Stomach (tissue), 9 donors: ENCODE measurements around the gene PCBD1. TPM values are rescaled to one million over a fixed set of nuclear protein-coding genes. Genes with fewer than 3 reads are reported as not detected.

Experiments used
- DNase-seq, 2 donors: peaks; one replicate each; pipeline versions ENCODE4 v3.0.0 to v3.0.0-alpha.2; 2013 to 2019
- H3K27ac ChIP-seq, 5 donors: fragments of 200-600 bp in 4 of 5; sonication (generic) in 4 of 5; one replicate each; pipeline ENCODE4 v1.5.1; 2013 to 2019; ENCODE audit warnings: mild to moderate bottlenecking in 1 of 5, moderate library complexity in 1 of 5
- H3K27me3 ChIP-seq, 3 donors: fragments of 200-600 bp; sonication (generic); one replicate each; pipeline ENCODE4 v1.5.1; 2017 to 2019; ENCODE audit warnings: mixed run types in 1 of 3
- H3K36me3 ChIP-seq, 4 donors: fragments of 200-600 bp; sonication (generic); 1 replicate in 3 of 4; 2 replicates in 1 of 4; pipeline ENCODE4 v1.5.1; 2016 to 2019
- H3K4me1 ChIP-seq, 4 donors: fragments of 200-600 bp; sonication (generic); one replicate each; pipeline ENCODE4 v1.5.1; 2016 to 2019
- H3K4me3 ChIP-seq, 4 donors: fragments of 200-600 bp; sonication (generic) in 3 of 4; one replicate each; pipeline ENCODE4 v1.5.1; 2016 to 2019; ENCODE audit warnings: mild to moderate bottlenecking in 1 of 4
- H3K9me3 ChIP-seq, 4 donors: fragments of 200-600 bp; sonication (generic); one replicate each; pipeline ENCODE4 v1.5.1; 2016 to 2019
- EP300 ChIP-seq: sonication (generic); formaldehyde crosslinking; IDR thresholded peaks from one replicate; pipeline ENCODE4 v1.6.1; 2017; ENCODE audit warnings: antibody characterized with exemption
- POLR2A ChIP-seq, 4 donors: fragments of 450-650 bp; IDR thresholded peaks; one replicate each; pipeline ENCODE4 v1.6.1; 2016; ENCODE audit warnings: antibody characterized with exemption in 4 of 4, control low read depth in 2 of 4, mild to moderate bottlenecking in 1 of 4, moderate library complexity in 1 of 4
- POLR2AphosphoS5 ChIP-seq, 3 donors: sonication (generic); formaldehyde crosslinking; IDR thresholded peaks; one replicate each; pipeline ENCODE4 v1.6.1; 2016; ENCODE audit warnings: antibody characterized with exemption in 3 of 3
- WGBS, 5 donors: extraction: QIAGEN DNeasy Blood & Tissue Kit in 3 of 5; methylation state at CpG; one replicate each; pipeline versions ENCODE4 v1.1.5 to v1.1.7; 2013 to 2018; 5-methylcytosine and 5-hydroxymethylcytosine counted together
- intact Hi-C: fragments of 100-400 bp; cut with DNase I; formaldehyde crosslinking; loops from one replicate; pipeline ENCODE4 v1.15.1; 2023; ENCODE audit warnings: low total_unique reads
- polyA plus RNA-seq, 3 donors: library from polyadenylated mRNA; stranded (reverse); fragments of 200-250 nt; gene quantifications; one replicate each; pipeline ENCODE4 v1.2.3, GENCODE V29; 2013
- total RNA-seq, 5 donors: library from RNA; depleted of rRNA; stranded (reverse); fragments of >200 nt; gene quantifications; one replicate each; pipeline versions ENCODE4 v1.1.0 to v1.2.3, GENCODE V29; 2014 to 2016
- TF ChIP-seq, protein P1 (sequence below), 7 experiments: fragments of 450-650 bp in 4 of 7; fragments of 200-600 bp in 3 of 7; sonication (generic) in 3 of 7; IDR thresholded peaks; one replicate each; pipeline ENCODE4 v1.5.1; 2016 to 2019; ENCODE audit warnings: antibody characterized with exemption in 7 of 7, control low read depth in 2 of 7, mild to moderate bottlenecking in 1 of 7
- donor health status: healthy with polysubstance abuse.
- donor health status: Bipolar disorder and iron deficiency.
- donor health status: healthy.

Gene PCBD1
- total and polyA plus RNA-seq, 8 donors = 29.4 to 130 (median 66.1) TPM

DNA sequence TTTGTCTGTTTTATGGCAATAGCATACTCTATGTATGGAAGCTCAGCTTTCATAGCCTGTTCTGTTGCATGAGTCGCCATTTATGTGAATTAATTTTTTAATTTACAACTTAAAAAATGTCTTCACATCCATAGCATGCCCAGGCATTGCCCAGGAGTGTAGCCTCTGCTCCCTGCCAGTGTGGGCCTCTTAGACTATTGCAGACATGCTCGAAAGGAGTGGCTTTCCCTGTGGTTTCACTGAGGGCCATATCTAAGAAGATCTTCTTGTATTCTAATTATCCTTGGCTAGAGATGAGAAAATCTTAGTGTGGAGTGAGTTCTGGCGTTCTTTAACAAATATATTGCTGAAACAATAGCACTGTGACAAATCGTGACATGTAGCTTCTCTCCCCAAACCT, 35.3 kb downstream of the PCBD1 start:
- Histone ChIP-seq H3K4me1 (peaks cover 10 to 34% (median 16%) of the 10 kb centered on the region in 4 donors), H3K4me3 (no peak overlapping the region), H3K27ac (no peak overlapping the region), H3K27me3 (no peaks in the 10 kb centered on the region), H3K36me3 (peaks cover 5 to 79% (median 75%) of the 10 kb centered on the region in 4 donors), H3K9me3 (no peaks in the 10 kb centered on the region)
- DNase-seq = no peak
- TF ChIP-seq POLR2AphosphoS5 (IDR thresholded peaks at IDR 0.05) = no peak
- TF ChIP-seq POLR2A (IDR thresholded peaks at IDR 0.05) = no peak
- TF ChIP-seq, protein P1, sequence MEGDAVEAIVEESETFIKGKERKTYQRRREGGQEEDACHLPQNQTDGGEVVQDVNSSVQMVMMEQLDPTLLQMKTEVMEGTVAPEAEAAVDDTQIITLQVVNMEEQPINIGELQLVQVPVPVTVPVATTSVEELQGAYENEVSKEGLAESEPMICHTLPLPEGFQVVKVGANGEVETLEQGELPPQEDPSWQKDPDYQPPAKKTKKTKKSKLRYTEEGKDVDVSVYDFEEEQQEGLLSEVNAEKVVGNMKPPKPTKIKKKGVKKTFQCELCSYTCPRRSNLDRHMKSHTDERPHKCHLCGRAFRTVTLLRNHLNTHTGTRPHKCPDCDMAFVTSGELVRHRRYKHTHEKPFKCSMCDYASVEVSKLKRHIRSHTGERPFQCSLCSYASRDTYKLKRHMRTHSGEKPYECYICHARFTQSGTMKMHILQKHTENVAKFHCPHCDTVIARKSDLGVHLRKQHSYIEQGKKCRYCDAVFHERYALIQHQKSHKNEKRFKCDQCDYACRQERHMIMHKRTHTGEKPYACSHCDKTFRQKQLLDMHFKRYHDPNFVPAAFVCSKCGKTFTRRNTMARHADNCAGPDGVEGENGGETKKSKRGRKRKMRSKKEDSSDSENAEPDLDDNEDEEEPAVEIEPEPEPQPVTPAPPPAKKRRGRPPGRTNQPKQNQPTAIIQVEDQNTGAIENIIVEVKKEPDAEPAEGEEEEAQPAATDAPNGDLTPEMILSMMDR (IDR thresholded peaks at IDR 0.05) = no peak
- no peak for TF ChIP-seq EP300
- 82 to 92% (median 91%) methylated on average over 4 of the region's 4 CpGs for WGBS, 5 donors
- intact Hi-C loops = no loop called here

DNA sequence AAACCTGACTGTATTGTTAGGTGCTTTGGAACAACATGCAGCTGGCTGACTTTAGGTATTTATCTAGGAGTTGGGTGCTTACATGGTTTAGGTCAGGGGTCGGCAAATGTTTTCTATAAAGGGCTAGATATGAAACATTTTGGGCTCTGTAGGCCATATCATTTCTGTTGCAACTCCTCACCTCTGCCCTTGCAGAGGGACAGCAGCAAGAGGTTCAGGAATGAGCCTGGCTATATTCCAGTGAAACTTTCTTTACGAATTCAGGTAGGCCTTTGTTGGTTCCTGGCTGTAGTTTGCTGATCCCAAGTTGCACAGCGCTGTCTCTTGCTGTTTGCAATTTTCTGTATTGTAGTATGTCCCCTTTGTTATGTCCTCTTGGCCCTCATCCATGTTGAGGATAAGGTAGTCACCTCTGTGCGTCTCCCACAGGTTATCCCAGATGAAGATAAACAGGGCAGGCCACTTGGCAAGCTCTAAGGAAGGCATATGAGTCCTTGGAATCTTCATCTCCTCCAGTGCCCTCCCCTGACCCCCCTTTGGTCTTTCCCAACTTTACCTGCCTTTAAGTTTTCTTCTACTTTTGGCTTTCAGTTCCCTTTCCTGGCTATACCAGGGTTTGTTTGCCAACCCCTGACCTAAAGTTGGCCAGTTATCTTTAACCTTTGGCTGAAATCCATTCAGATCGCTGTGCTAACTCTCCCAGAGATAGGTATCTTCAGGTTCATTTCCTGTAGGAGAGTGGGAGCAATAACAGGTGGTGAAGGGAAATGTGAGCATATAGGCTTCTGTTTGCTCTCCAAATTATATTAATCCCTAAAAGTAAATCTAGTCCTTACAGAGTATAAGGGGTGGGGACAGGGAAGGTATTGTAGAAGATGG, 36.5 kb downstream of the PCBD1 start:
- Histone ChIP-seq H3K4me1 (peaks cover 10 to 39% (median 16%) of the 10 kb centered on the region in 4 donors), H3K4me3 (no peak overlapping the region), H3K27me3 (no peaks in the 10 kb centered on the region), H3K27ac (no peak overlapping the region), H3K36me3 (peaks cover 5 to 75% (median 66%) of the 10 kb centered on the region in 4 donors), H3K9me3 (no peaks in the 10 kb centered on the region)
- TF ChIP-seq, protein P1 (IDR thresholded peaks at IDR 0.05) = no peak
- TF ChIP-seq POLR2AphosphoS5 (IDR thresholded peaks at IDR 0.05) (peak in 2 of 3 donors; percentile 4 to 23), EP300 (no peak), POLR2A (IDR thresholded peaks at IDR 0.05) (no peak)
- no peak for DNase-seq
- intact Hi-C loops = no loop called here
- WGBS, 5 donors = 35 to 54% (median 47%) methylated on average over 5 of the region's 5 CpGs

DNA sequence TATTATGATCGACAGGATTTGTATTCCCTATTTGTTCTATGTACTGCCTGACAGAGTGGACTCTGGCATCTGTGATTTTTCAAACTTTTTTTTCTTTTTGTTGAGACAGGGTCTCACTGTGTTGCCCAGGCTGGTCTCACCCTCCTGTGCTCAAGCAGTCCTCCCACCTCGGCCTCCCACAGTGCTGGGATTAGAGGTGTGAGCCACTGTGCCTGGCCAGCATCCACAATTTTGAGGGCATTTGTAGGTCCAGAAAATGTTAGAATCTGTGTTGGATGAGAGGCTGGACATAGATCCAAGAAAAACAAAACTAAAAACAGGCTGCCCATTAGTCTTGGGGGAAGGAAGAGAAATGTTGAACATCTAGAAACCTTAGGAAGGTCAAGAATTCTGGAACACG, 38.3 kb downstream of the PCBD1 start:
- Histone ChIP-seq H3K27me3 (no peaks in the 10 kb centered on the region), H3K36me3 (peaks cover 5 to 72% (median 65%) of the 10 kb centered on the region in 4 donors), H3K27ac (no peak overlapping the region), H3K9me3 (no peaks in the 10 kb centered on the region), H3K4me3 (no peak overlapping the region), H3K4me1 (peaks cover 10 to 39% (median 16%) of the 10 kb centered on the region in 4 donors)
- intact Hi-C loops = no loop called here
- WGBS, 5 donors = 85 to 88% (median 86%) methylated on average over 3 of the region's 3 CpGs
- DNase-seq = no peak
- TF ChIP-seq, protein P1 (IDR thresholded peaks at IDR 0.05) = no peak
- TF ChIP-seq POLR2A (IDR thresholded peaks at IDR 0.05) = no peak

DNA sequence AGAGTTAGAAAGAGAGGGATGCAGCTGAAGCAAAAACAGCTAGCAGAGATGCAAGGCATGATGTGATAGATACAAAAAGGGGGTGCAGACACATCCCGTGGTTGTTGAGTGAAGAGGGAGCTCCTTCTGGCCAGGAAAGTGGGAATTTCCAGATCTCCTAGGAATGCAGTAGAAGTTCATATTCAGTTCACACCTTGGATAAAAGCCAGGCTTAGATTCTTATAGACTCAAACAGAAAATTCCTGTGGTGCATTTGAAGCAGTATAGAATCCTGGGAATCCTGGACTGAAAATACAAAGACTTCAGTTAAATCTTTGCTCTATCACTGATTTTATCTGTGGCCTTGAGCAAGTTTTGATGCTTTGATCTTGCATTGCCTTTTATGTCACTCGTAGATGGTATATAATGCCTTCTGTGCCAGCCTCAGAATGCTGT, 38.8 kb downstream of the PCBD1 start:
- TF ChIP-seq, protein P1 (IDR thresholded peaks at IDR 0.05) = no peak
- TF ChIP-seq EP300 (no peak), POLR2AphosphoS5 (IDR thresholded peaks at IDR 0.05) (no peak), POLR2A (IDR thresholded peaks at IDR 0.05) (no peak)
- no peaks in the 10 kb centered on the region for H3K9me3 ChIP-seq
- no peak overlapping the region for H3K4me3 ChIP-seq
- H3K4me1 ChIP-seq = peaks cover 10 to 40% (median 16%) of the 10 kb centered on the region in 4 donors
- peak in 1 of 2 donors; percentile 59 for DNase-seq
- WGBS, 5 donors = 51 to 75% (median 72%) methylated on average over 2 of the region's 2 CpGs
- H3K27ac ChIP-seq = no peak overlapping the region
- no peaks in the 10 kb centered on the region for H3K27me3 ChIP-seq
- intact Hi-C loops = no loop called here
- peaks cover 5 to 72% (median 65%) of the 10 kb centered on the region in 4 donors for H3K36me3 ChIP-seq
